ENCODE measurements around the gene GLG1. TPM values are rescaled to one million over a fixed set of nuclear protein-coding genes. Genes with fewer than 3 reads are reported as not detected.

Gene GLG1
- total and polyA plus RNA-seq, 2 donors (not counting 3 experiments of a cell fraction or from before 2014, with no cell fraction given) = 86.3 to 165 TPM

- peaks cover 26% of the 10 kb centered on the region for H3K4me1 ChIP-seq (ENCODE audit: control insufficient read depth, extremely low read depth, insufficient read depth, low read length)
- CTCF ChIA-PET = interaction anchor here (0.9 to 2.1 kb wide), 3 partner anchors 15 to 60 kb away, joined by 3 to 5 read pairs (median 4); no protein-coding TSS in a partner anchor
- peak overlapping the region; percentile 79 to 86 (median 85) for H3K4me3 ChIP-seq (replicated peaks in 1 of 3; ENCODE audit: insufficient read depth in 1 of 3, low read depth in 1 of 3, low read length in 3 of 3)
- intact Hi-C loops (cut with micrococcal nuclease) (loop anchor here (2.0 to 5.0 kb wide), 3 partner anchors 105 to 310 kb away; partner anchors contain the start of gene PSMD7), dilution Hi-C loops (cut with MboI; ENCODE audit: extremely low pct_ligation_motif_present, low sequenced_read_pairs) (no loop called here)
- peak overlapping the region; percentile 100 for H2AFZ ChIP-seq (ENCODE audit: low read depth, low read length)
- peaks cover 42% of the 10 kb centered on the region for H3K79me2 ChIP-seq (ENCODE audit: control insufficient read depth, insufficient read depth, low read length)
- H3K4me2 ChIP-seq (ENCODE audit: insufficient read depth, low read length) = peak overlapping the region; percentile 96
- DNase-seq (ENCODE audit: low read depth, low spot score) (no peak), FAIRE-seq (no peak)
- POLR2A ChIA-PET = interaction anchor here (0.5 to 1.2 kb wide), 5 partner anchors 10 to 168 kb away, joined by 3 to 5 read pairs (median 3); no protein-coding TSS in a partner anchor
- H3K9ac ChIP-seq (replicated peaks; ENCODE audit: extremely low read depth, insufficient read depth, low read length) = peak overlapping the region; percentile 91
- H3K9me1 ChIP-seq (replicated peaks; ENCODE audit: control insufficient read depth, extremely low read depth, insufficient read depth, low read length) = no peaks in the 10 kb centered on the region
- H3K36me3 ChIP-seq (ENCODE audit: control insufficient read depth in 2 of 2, extremely low read depth in 1 of 2, insufficient read depth in 2 of 2, low read length in 2 of 2) = no peaks in the 10 kb centered on the region
- no peaks in the 10 kb centered on the region for H3K9me3 ChIP-seq (replicated peaks; ENCODE audit: control insufficient read depth, insufficient read depth, low read length)
- H3K27ac ChIP-seq (ENCODE audit: insufficient read depth, low read depth, low read length) = peak overlapping the region; percentile 66
- TSS peak; percentile 80 for BruUV-seq (replicated peaks)
- H4K20me1 ChIP-seq (replicated peaks; ENCODE audit: control insufficient read depth, extremely low read depth, insufficient read depth, low read length) = no peaks in the 10 kb centered on the region
- H3K27me3 ChIP-seq (ENCODE audit: control insufficient read depth in 2 of 2, insufficient read depth in 2 of 2, low read length in 2 of 2) = no peaks in the 10 kb centered on the region
- no peak for TF ChIP-seq POLR2A (IDR thresholded peaks at IDR 0.05; ENCODE audit: low read depth, low read length)
- TF ChIP-seq POLR2AphosphoS5 (IDR thresholded peaks at IDR 0.05; ENCODE audit: insufficient read depth, low read depth, low read length) = no peak
- no peak for TF ChIP-seq MAX (IDR thresholded peaks at IDR 0.05; ENCODE audit: insufficient read depth, insufficient read length)
- TF ChIP-seq GATA2 (IDR thresholded peaks at IDR 0.05; ENCODE audit: insufficient read depth, insufficient read length, low read depth, low read length) = no peak
- no peak for TF ChIP-seq MYC (IDR thresholded peaks at IDR 0.05; ENCODE audit: low read depth, low read length)
- TF ChIP-seq JUN (IDR thresholded peaks at IDR 0.05; ENCODE audit: borderline replicate concordance, insufficient read depth, insufficient read length, low read depth) = no peak
- no peak for TF ChIP-seq FOS (IDR thresholded peaks at IDR 0.05; ENCODE audit: borderline replicate concordance, insufficient read depth, low read length)
- TF ChIP-seq EZH2 (IDR thresholded peaks at IDR 0.05; ENCODE audit: borderline replicate concordance, low read depth, low read length, severe bottlenecking) = no peak
- no peak for TF ChIP-seq CTCF (IDR thresholded peaks at IDR 0.05; ENCODE audit: extremely low read depth in 1 of 2, insufficient read depth in 1 of 2, low read depth in 1 of 2, low read length in 2 of 2)
These were observed 522 bp upstream of the GLG1 start for GRCh38 chr16:74607310-74607961.

Data from endothelial cell of umbilical vein (primary cell).